Mammary epithelial cell (primary cell): ENCODE results near the gene BEND6.

ENCODE experiments used
- EZH2 ChIP-seq: IDR thresholded peaks from 2 replicates; pipeline ENCODE4 v1.6.1; 2012; ENCODE audit warnings: low read length, inconsistent platforms, borderline replicate concordance
- TF ChIP-seq, protein P1 (sequence below), 2 donors: IDR thresholded peaks in 1 of 2; conservative IDR thresholded peaks in 1 of 2; 2 replicates each; pipeline ENCODE4 v1.5.1; 2011 to 2012; ENCODE audit warnings: inconsistent platforms in 2 of 2, low read length in 2 of 2, mild to moderate bottlenecking in 2 of 2, control low read depth in 1 of 2, low read depth in 1 of 2; ENCODE audit not compliant: insufficient read depth in 1 of 2; ENCODE audit errors: extremely low read depth in 1 of 2

GRCh38 chr6:56905378-56905777 lies 49.5 kb upstream of the BEND6 start:
- TF ChIP-seq, protein P1, sequence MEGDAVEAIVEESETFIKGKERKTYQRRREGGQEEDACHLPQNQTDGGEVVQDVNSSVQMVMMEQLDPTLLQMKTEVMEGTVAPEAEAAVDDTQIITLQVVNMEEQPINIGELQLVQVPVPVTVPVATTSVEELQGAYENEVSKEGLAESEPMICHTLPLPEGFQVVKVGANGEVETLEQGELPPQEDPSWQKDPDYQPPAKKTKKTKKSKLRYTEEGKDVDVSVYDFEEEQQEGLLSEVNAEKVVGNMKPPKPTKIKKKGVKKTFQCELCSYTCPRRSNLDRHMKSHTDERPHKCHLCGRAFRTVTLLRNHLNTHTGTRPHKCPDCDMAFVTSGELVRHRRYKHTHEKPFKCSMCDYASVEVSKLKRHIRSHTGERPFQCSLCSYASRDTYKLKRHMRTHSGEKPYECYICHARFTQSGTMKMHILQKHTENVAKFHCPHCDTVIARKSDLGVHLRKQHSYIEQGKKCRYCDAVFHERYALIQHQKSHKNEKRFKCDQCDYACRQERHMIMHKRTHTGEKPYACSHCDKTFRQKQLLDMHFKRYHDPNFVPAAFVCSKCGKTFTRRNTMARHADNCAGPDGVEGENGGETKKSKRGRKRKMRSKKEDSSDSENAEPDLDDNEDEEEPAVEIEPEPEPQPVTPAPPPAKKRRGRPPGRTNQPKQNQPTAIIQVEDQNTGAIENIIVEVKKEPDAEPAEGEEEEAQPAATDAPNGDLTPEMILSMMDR (conservative IDR thresholded peaks at IDR 0.05 in 1 of 2, IDR thresholded peaks at IDR 0.05 in 1 of 2; ENCODE audit: extremely low read depth in 1 of 2, insufficient read depth in 1 of 2, low read depth in 1 of 2, low read length in 2 of 2): no peak
- no peak for TF ChIP-seq EZH2
